WI38 (cell line): ENCODE data around the gene CLSTN3.
"Not testable (repeated sequence)": the region's sequence is repeated elsewhere in the genome, so short reads cannot be mapped to it uniquely, and the experiment has no call there.

Experiments
- H3K4me3 ChIP-seq: 2 replicates; pipeline ENCODE4 v1.5.1; 2011; ENCODE audit warnings: low read depth, mild to moderate bottlenecking, control low read depth, low read length
- TF ChIP-seq, protein P1 (sequence below): IDR thresholded peaks from 2 replicates; pipeline ENCODE4 v1.5.1; 2012; ENCODE audit warnings: low read depth, mild to moderate bottlenecking, control low read depth, low read length

The CLSTN3 gene

DNA sequence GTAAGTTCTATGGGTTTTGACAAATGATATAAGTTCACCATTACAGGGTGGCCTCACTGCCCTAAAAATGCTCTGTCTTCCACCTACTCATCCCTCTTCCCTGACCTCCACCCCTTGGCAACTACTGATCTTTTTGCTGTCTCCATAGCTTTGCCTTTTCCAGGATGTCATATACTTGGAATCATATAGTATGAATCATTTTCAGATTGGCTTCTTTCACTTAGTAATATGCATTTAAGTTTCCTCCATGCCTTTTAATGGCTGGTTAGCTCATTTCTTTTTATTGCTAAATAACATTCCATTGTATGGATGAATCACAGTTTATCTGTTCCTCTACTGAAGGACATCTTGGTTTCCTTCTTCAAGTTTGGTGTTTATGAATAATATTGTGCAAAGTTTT lies 45.3 kb downstream of the CLSTN3 start:
- H3K4me3 ChIP-seq = no peak overlapping the region

DNA sequence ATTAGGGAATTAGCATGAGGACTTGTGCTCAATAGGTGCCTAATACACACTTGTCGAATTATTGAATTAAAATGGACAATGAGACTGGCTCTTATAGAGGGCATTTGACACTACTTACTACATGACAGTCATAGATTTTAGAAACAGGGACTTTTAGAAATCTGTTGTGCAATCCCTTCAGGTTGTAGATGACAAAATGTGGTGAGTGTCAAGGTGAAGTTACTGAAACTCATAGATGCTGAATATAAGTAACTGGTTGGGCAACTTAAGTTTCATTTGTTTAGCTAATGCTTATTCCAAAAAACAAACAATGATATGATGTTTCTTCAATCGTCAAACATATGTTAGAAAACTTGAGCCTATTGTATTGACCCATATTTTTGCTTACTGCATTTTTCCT lies 46.4 kb downstream of the CLSTN3 start:
- no peak overlapping the region for H3K4me3 ChIP-seq
- TF ChIP-seq, protein P1, sequence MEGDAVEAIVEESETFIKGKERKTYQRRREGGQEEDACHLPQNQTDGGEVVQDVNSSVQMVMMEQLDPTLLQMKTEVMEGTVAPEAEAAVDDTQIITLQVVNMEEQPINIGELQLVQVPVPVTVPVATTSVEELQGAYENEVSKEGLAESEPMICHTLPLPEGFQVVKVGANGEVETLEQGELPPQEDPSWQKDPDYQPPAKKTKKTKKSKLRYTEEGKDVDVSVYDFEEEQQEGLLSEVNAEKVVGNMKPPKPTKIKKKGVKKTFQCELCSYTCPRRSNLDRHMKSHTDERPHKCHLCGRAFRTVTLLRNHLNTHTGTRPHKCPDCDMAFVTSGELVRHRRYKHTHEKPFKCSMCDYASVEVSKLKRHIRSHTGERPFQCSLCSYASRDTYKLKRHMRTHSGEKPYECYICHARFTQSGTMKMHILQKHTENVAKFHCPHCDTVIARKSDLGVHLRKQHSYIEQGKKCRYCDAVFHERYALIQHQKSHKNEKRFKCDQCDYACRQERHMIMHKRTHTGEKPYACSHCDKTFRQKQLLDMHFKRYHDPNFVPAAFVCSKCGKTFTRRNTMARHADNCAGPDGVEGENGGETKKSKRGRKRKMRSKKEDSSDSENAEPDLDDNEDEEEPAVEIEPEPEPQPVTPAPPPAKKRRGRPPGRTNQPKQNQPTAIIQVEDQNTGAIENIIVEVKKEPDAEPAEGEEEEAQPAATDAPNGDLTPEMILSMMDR = no peak

More for the DNA sequence above, 45.3 kb downstream of the CLSTN3 start:
- TF ChIP-seq, protein P1 = no peak

DNA sequence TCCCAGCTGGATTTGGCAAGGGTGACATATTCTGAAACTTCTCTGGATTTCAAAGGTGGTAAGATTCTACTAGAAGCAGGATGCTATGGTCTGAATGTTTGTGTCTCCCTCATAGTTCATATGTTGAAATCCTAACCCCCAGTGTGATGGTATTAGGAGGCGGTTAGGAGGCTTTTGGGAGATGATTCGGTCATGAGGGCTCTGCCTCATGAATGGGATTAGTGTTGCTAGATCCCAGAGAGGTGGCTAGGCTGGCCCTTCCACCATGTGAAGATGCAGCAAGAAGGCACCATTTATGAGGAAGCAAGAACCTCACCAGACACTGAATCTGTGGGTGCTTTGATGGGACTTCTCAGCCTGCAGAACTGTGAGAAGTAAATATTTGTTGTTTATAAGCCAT lies 48.3 kb downstream of the CLSTN3 start:
- no peak overlapping the region for H3K4me3 ChIP-seq
- TF ChIP-seq, protein P1 = no peak

DNA sequence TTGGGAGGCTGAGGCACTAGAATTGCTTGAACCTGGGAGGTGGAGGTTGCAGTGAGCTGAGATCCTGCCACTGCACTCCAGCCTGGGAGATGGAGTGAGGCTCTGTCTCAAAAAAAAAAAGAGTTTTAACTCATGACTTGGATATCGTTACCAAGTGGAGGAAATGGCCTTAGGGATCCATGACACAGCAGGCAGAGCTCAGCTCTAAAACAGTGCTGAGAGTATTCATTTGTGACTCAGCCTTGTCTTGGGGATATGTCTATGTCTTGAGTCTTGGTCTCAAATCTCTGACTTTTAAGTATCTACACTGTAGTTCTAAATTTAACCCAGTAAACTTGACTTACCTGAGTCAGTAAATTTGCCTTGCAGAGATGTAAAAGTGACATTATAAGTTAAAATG lies 50.5 kb downstream of the CLSTN3 start:
- TF ChIP-seq, protein P1 = no peak
- no peak overlapping the region for H3K4me3 ChIP-seq

DNA sequence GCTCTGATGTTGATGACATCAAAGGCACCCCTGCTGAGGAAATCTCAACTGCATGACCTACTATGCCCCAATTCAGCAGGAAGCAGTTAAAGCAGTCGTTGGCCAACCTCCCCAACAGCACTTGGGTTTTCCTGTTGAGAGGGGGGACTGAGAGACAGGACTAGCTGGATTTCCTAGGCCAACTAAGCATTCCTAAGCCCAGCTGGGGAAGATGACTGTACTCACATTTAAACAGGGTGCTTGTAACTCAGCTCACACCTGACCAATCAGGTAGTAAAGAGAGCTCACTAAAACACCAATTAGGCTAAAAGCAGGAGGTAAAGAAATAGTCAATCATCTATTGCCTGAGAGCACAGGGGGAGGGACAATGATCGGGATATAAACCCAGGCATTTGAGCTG lies 55.9 kb downstream of the CLSTN3 start:
- not testable (repeated sequence) for H3K4me3 ChIP-seq

DNA sequence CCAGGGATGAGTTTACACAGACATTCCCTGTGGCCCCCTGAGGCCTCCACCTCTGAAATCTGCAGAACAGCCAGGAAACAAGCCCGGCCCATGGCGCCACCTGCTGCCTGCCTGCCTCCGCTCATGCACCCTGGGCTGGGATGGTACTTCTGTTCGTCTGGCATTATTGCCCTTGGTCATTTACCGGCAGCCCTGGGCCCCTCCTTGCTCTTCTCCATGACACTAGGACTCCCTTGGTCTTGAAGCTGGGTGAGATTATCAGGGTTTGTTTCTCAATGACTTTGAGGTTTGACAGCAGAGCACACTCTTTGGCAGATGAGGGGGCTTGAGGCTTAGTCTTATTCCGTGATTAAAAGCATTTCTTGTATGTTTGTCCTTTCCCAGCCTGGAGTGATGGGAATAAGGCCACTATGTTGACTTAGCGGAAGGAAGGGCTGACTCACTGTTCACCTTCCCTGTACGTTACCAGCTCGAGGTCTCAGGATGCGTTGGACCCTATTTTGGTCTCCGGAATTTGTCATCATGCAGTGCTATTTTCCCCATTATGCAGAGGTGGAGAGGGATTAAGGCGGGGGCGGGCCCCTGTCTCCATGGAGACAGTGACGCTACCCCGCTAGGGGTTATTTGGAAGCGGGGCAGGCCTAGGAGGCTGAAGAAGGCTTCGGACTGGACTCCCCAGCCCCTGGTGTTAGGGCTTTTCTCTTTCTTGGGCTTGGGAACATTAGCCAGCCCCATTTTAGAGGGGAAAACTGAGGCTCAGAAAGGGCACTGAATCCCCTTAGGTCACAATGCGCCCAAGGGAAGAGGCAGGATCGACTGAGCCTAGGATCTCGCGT lies 58.6 kb downstream of the CLSTN3 start:
- TF ChIP-seq, protein P1 = peak; percentile 57
- H3K4me3 ChIP-seq = peak overlapping the region; percentile 82

DNA sequence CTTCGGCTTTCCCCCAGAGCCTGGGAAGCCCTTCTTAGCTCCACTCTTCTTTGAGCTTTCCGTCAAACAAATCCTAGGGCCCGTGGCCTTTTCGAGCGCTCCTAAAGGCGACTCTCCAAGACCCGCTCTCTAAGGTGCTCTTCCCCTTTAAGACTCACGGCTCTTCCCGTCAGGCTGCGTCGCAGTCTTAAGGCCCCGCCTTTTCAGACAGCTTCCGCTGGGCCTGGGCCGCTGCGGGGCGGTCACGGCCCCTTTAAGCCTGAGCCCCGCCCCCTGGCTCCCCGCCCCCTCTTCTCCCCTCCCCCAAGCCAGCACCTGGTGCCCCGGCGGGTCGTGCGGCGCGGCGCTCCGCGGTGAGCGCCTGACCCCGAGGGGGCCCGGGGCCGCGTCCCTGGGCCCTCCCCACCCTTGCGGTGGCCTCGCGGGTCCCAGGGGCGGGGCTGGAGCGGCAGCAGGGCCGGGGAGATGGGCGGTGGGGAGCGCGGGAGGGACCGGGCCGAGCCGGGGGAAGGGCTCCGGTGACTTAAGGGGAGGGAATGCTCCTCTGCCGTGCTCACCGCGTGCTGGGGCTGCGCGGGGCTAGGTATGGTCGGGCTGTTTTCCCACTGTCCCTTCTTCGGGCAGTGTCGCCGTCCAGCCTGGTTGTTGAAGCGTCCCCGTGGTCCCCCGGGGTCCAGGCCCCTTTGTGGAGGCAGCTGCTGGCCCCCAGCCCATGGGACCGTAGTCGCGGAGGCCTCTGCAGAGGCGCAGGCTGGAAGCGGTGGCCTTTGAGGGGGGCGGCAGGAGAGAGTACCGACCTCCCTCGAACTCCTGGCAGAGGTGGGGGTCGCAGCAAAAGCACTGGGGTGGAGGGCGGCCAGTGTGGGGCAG lies 59.5 kb downstream of the CLSTN3 start, which contains the start of gene PEX5:
TSS of gene PEX5 (plus strand) at position 289 of the 870 bp plus-strand sequence. CDS start 692 bp downstream, outside the sequence.
- H3K4me3 ChIP-seq = peak within 1 kb of the TSS; percentile 82

More for the DNA sequence above, 59.5 kb downstream of the CLSTN3 start, which contains the start of gene PEX5:
- TF ChIP-seq, protein P1 = no peak
